A673 (cell line): ENCODE results near the gene MYO7B. TPM values are rescaled to one million over a fixed set of nuclear protein-coding genes. Genes with fewer than 3 reads are reported as not detected.

Source experiments
- BruUV-seq: library from RNA; stranded (reverse); fragments of 400-500 nt; replicated peaks from 2 replicates; lab custom pipeline; 2021; lab: Mats Ljungman, UMichigan
- CTCF ChIA-PET: fragments of 300-600 bp; sonication (Branson Sonifier 250); formaldehyde crosslinking; loops from one replicate; lab custom pipeline; 2022; ENCODE audit warnings: antibody characterized with exemption; lab: Charles Lee
- POLR2A ChIA-PET: fragments of 300-600 bp; sonication (Branson Sonifier 250); formaldehyde crosslinking; loops from one replicate; lab custom pipeline; 2022; ENCODE audit warnings: antibody characterized with exemption; ENCODE audit not compliant: low non-redundant PET; lab: Charles Lee
- DNase-seq: peaks from one replicate; pipeline ENCODE4 v3.0.0-alpha.2; 2015; ENCODE audit warnings: low spot score
- H3K27ac ChIP-seq: fragments of 200-600 bp; sonication (generic); 2 replicates; pipeline ENCODE4 v1.5.1; 2016; ENCODE audit warnings: mixed run types, low read depth, mild to moderate bottlenecking, mixed read lengths, antibody characterized with exemption, low read length; ENCODE audit not compliant: poor library complexity, severe bottlenecking
- H3K27me3 ChIP-seq: fragments of 200-600 bp; sonication (generic); replicated peaks from 2 replicates; pipeline ENCODE4 v1.6.1; 2017; ENCODE audit warnings: mixed run types, low read depth, mild to moderate bottlenecking, mixed read lengths, antibody characterized with exemption, low read length; ENCODE audit not compliant: insufficient read depth, poor library complexity
- H3K36me3 ChIP-seq: fragments of 200-600 bp; sonication (generic); 2 replicates; pipeline ENCODE4 v1.6.1; 2016; ENCODE audit warnings: mixed run types, mild to moderate bottlenecking, mixed read lengths, antibody characterized with exemption, low read length; ENCODE audit not compliant: insufficient read depth, poor library complexity, severe bottlenecking
- H3K4me1 ChIP-seq: fragments of 200-600 bp; sonication (generic); 2 replicates; pipeline ENCODE4 v1.6.1; 2017; ENCODE audit warnings: mixed run types, mild to moderate bottlenecking, mixed read lengths, antibody characterized with exemption, low read length; ENCODE audit not compliant: insufficient read depth, poor library complexity, severe bottlenecking
- H3K4me3 ChIP-seq: fragments of 200-600 bp; sonication (generic); 2 replicates; pipeline ENCODE4 v1.5.1; 2016; ENCODE audit warnings: low read depth, mixed run types, mild to moderate bottlenecking, mixed read lengths, low read length; ENCODE audit not compliant: poor library complexity, severe bottlenecking
- H3K9me3 ChIP-seq: fragments of 200-600 bp; sonication (generic); 2 replicates; pipeline ENCODE4 v1.6.1; 2016; ENCODE audit warnings: mixed run types, low read depth, mild to moderate bottlenecking, mixed read lengths, antibody characterized with exemption, low read length; ENCODE audit not compliant: poor library complexity, severe bottlenecking
- EZH2 ChIP-seq: fragments of 200-600 bp; sonication (generic); IDR thresholded peaks from 2 replicates; pipeline ENCODE4 v1.6.1; 2017; ENCODE audit warnings: borderline replicate concordance, low read depth, mild to moderate bottlenecking, mixed read lengths, antibody characterized with exemption, low read length; ENCODE audit not compliant: poor library complexity, severe bottlenecking
- intact Hi-C: fragments of 100-400 bp; cut with micrococcal nuclease; formaldehyde crosslinking; loops from one replicate; pipeline ENCODE4 v1.10.0; 2022; ENCODE audit not compliant: unreplicated experiment
- total RNA-seq: library from RNA; stranded (reverse); gene quantifications from 2 replicates; pipeline ENCODE4 v1.2.3, GENCODE V29; 2021
- TF ChIP-seq, protein P1 (sequence below): fragments of 300-800, 200-600 bp; sonication (generic); conservative IDR thresholded peaks from 2 replicates; pipeline ENCODE4 v1.5.1; 2017; ENCODE audit warnings: low read depth, mild to moderate bottlenecking, antibody characterized with exemption, low read length, moderate library complexity, mixed read lengths

The MYO7B gene
- total RNA-seq, 1 experiment from 2014 or later = 0.24 TPM

DNA sequence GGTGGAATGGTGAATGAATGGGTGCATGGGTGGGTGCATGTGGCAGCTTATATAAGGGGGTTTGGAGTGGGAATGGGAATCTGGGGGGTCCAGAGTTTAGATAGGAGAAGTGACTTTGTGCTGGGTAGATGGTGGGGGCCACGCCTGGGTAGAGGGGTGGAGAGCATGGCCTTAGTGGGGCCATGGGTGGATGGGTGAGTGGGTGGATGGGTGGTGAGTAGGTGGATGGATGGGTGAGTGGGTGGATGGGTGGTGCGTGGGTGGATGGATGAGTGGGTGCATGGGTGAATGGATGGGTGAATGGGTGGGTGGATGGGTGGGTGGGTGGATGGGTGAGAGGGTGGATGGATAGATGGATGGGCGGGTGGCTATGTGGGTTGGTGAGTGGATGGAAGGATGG, 53.9 kb downstream of the MYO7B start:
- Histone ChIP-seq H3K27ac (no peak overlapping the region), H3K4me1 (no peaks in the 10 kb centered on the region), H3K9me3 (no peaks in the 10 kb centered on the region), H3K36me3 (no peaks in the 10 kb centered on the region), H3K27me3 (no peaks in the 10 kb centered on the region), H3K4me3 (no peak overlapping the region)
- intact Hi-C loops = no loop called here
- ChIA-PET POLR2A (no interaction called here), CTCF (no interaction called here)
- no peak for DNase-seq
- TF ChIP-seq EZH2 = no peak
- TF ChIP-seq, protein P1, sequence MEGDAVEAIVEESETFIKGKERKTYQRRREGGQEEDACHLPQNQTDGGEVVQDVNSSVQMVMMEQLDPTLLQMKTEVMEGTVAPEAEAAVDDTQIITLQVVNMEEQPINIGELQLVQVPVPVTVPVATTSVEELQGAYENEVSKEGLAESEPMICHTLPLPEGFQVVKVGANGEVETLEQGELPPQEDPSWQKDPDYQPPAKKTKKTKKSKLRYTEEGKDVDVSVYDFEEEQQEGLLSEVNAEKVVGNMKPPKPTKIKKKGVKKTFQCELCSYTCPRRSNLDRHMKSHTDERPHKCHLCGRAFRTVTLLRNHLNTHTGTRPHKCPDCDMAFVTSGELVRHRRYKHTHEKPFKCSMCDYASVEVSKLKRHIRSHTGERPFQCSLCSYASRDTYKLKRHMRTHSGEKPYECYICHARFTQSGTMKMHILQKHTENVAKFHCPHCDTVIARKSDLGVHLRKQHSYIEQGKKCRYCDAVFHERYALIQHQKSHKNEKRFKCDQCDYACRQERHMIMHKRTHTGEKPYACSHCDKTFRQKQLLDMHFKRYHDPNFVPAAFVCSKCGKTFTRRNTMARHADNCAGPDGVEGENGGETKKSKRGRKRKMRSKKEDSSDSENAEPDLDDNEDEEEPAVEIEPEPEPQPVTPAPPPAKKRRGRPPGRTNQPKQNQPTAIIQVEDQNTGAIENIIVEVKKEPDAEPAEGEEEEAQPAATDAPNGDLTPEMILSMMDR = no peak
- BruUV-seq = no TSS peak

DNA sequence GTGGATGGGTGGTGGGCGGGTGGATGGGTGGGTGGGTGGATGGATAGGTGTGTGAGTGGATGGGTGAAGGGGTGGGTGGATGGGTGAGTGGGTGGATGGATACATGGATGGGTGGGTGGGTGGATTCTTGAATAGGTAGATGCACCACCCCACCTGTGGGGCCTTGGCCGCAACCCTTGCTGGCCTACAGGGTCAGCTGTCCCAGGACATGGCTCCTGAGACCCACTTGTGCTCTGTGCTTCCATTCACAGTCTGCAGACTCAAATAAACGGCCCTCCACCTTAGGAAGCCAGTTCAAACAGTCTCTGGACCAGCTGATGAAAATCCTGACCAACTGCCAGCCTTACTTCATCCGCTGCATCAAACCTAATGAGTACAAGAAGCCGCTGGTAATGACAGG, 54.4 kb downstream of the MYO7B start:
- no TSS peak for BruUV-seq
- no peak overlapping the region for H3K27ac ChIP-seq
- no peaks in the 10 kb centered on the region for H3K9me3 ChIP-seq
- H3K27me3 ChIP-seq = no peaks in the 10 kb centered on the region
- H3K4me1 ChIP-seq = no peaks in the 10 kb centered on the region
- DNase-seq = no peak
- H3K36me3 ChIP-seq = no peaks in the 10 kb centered on the region
- intact Hi-C loops = no loop called here
- H3K4me3 ChIP-seq = no peak overlapping the region
- TF ChIP-seq, protein P1 = no peak
- TF ChIP-seq EZH2 = no peak
- POLR2A ChIA-PET = no interaction called here
- CTCF ChIA-PET = no interaction called here

- POLR2A ChIA-PET = interaction anchor here (0.6 to 0.8 kb wide), 2 partner anchors 59 to 251 kb away, joined by 3 read pairs; no protein-coding TSS in a partner anchor
These were observed 55.1 kb downstream of the MYO7B start for GRCh38 chr2:127590386-127591190.

More at GRCh38 chr2:127590386-127591190, 55.1 kb downstream of the MYO7B start:
- H3K4me3 ChIP-seq = no peak overlapping the region
- no peak overlapping the region for H3K27ac ChIP-seq
- H3K27me3 ChIP-seq = no peaks in the 10 kb centered on the region
- intact Hi-C loops = loop anchor here (1.0 kb wide), 1 partner anchor 59 kb away; no protein-coding TSS in a partner anchor
- TF ChIP-seq, protein P1 = no peak
- TF ChIP-seq EZH2 = no peak
- no peak for DNase-seq
- no peaks in the 10 kb centered on the region for H3K9me3 ChIP-seq
- H3K4me1 ChIP-seq = no peaks in the 10 kb centered on the region
- no peaks in the 10 kb centered on the region for H3K36me3 ChIP-seq
- no TSS peak for BruUV-seq
- CTCF ChIA-PET = interaction anchor here (0.6 to 2.4 kb wide), 9 partner anchors 14 to 579 kb away, joined by 3 to 29 read pairs (median 3); partner anchors contain the start of gene IWS1
